ENCODE measurements around the gene NRXN3. TPM values are rescaled to one million over a fixed set of nuclear protein-coding genes. Genes with fewer than 3 reads are reported as not detected.

Gene NRXN3
- total and polyA plus RNA-seq, 2 experiments from 2014 or later, result 1.0 to 1.8 TPM

DNA sequence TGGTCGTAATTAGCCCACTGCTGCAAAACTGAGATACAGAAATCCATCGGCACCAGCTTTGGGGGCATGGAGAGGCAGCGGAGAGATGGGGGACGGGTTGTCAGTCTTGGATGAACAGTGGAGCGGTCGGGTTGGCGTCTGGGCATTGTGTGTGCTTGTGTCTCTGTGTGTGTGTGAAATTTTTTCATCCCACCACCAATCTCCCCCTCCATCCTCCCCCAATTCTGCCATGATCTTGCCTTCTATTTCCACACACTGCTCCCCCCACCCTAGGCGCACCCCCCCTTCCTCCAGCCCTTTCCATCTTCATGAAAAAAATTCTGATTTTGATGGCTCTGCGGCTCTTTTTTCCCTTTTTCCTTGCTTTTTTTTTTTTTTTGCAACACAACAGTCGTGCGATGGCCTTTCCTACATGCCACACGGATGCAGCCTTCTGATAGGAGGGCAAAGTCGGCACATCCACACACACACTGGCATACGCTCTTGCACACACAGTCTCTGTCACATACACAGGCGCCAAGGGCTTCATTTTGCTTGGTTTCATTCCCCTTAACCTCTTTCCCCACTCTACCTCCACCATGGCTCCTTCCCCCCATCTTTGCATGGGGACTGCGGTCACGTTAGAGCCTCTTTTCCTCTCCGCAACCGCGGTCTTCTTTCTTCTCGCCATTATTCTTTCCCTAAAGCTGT, 3.3 kb downstream of the NRXN3 start:
- no peaks in the 10 kb centered on the region for H3K79me2 ChIP-seq (replicated peaks; ENCODE audit: insufficient read depth)
- no peak overlapping the region for H3K4me3 ChIP-seq

More for the DNA sequence above, 3.3 kb downstream of the NRXN3 start:
- TF ChIP-seq EZH2phosphoT487 (IDR thresholded peaks at IDR 0.05; ENCODE audit: unreplicated experiment) (no peak), STAT1 (IDR thresholded peaks at IDR 0.05; ENCODE audit: unreplicated experiment) (no peak), CREB1 (CRISPR knock-in tag; IDR thresholded peaks at IDR 0.05; ENCODE audit: low read depth) (no peak), ZNF331 (CRISPR knock-in tag; IDR thresholded peaks at IDR 0.05; ENCODE audit: low read depth) (no peak), NANOG (IDR thresholded peaks at IDR 0.05; ENCODE audit: borderline replicate concordance) (no peak), ZNF114 (CRISPR knock-in tag; IDR thresholded peaks at IDR 0.05) (no peak), POLR2AphosphoS5 (IDR thresholded peaks at IDR 0.05; ENCODE audit: low read depth) (no peak), EZH2 (IDR thresholded peaks at IDR 0.05; ENCODE audit: low read depth, unreplicated experiment) (no peak), JUNB (IDR thresholded peaks at IDR 0.05; ENCODE audit: unreplicated experiment) (no peak)
- TF ChIP-seq, protein P1, sequence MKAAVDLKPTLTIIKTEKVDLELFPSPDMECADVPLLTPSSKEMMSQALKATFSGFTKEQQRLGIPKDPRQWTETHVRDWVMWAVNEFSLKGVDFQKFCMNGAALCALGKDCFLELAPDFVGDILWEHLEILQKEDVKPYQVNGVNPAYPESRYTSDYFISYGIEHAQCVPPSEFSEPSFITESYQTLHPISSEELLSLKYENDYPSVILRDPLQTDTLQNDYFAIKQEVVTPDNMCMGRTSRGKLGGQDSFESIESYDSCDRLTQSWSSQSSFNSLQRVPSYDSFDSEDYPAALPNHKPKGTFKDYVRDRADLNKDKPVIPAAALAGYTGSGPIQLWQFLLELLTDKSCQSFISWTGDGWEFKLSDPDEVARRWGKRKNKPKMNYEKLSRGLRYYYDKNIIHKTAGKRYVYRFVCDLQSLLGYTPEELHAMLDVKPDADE (IDR thresholded peaks at IDR 0.05), result no peak
- TF ChIP-seq, protein P2, sequence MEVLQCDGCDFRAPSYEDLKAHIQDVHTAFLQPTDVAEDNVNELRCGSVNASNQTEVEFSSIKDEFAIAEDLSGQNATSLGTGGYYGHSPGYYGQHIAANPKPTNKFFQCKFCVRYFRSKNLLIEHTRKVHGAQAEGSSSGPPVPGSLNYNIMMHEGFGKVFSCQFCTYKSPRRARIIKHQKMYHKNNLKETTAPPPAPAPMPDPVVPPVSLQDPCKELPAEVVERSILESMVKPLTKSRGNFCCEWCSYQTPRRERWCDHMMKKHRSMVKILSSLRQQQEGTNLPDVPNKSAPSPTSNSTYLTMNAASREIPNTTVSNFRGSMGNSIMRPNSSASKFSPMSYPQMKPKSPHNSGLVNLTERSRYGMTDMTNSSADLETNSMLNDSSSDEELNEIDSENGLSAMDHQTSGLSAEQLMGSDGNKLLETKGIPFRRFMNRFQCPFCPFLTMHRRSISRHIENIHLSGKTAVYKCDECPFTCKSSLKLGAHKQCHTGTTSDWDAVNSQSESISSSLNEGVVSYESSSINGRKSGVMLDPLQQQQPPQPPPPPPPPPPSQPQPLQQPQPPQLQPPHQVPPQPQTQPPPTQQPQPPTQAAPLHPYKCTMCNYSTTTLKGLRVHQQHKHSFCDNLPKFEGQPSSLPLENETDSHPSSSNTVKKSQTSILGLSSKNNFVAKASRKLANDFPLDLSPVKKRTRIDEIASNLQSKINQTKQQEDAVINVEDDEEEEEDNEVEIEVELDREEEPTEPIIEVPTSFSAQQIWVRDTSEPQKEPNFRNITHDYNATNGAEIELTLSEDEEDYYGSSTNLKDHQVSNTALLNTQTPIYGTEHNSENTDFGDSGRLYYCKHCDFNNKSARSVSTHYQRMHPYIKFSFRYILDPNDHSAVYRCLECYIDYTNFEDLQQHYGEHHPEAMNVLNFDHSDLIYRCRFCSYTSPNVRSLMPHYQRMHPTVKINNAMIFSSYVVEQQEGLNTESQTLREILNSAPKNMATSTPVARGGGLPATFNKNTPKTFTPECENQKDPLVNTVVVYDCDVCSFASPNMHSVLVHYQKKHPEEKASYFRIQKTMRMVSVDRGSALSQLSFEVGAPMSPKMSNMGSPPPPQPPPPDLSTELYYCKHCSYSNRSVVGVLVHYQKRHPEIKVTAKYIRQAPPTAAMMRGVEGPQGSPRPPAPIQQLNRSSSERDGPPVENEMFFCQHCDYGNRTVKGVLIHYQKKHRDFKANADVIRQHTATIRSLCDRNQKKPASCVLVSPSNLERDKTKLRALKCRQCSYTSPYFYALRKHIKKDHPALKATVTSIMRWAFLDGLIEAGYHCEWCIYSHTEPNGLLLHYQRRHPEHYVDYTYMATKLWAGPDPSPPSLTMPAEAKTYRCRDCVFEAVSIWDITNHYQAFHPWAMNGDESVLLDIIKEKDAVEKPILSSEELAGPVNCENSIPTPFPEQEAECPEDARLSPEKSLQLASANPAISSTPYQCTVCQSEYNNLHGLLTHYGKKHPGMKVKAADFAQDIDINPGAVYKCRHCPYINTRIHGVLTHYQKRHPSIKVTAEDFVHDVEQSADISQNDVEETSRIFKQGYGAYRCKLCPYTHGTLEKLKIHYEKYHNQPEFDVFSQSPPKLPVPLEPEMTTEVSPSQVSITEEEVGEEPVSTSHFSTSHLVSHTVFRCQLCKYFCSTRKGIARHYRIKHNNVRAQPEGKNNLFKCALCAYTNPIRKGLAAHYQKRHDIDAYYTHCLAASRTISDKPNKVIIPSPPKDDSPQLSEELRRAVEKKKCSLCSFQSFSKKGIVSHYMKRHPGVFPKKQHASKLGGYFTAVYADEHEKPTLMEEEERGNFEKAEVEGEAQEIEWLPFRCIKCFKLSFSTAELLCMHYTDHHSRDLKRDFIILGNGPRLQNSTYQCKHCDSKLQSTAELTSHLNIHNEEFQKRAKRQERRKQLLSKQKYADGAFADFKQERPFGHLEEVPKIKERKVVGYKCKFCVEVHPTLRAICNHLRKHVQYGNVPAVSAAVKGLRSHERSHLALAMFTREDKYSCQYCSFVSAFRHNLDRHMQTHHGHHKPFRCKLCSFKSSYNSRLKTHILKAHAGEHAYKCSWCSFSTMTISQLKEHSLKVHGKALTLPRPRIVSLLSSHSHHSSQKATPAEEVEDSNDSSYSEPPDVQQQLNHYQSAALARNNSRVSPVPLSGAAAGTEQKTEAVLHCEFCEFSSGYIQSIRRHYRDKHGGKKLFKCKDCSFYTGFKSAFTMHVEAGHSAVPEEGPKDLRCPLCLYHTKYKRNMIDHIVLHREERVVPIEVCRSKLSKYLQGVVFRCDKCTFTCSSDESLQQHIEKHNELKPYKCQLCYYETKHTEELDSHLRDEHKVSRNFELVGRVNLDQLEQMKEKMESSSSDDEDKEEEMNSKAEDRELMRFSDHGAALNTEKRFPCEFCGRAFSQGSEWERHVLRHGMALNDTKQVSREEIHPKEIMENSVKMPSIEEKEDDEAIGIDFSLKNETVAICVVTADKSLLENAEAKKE (CRISPR knock-in tag; IDR thresholded peaks at IDR 0.05), result no peak
- TF ChIP-seq, protein P3, sequence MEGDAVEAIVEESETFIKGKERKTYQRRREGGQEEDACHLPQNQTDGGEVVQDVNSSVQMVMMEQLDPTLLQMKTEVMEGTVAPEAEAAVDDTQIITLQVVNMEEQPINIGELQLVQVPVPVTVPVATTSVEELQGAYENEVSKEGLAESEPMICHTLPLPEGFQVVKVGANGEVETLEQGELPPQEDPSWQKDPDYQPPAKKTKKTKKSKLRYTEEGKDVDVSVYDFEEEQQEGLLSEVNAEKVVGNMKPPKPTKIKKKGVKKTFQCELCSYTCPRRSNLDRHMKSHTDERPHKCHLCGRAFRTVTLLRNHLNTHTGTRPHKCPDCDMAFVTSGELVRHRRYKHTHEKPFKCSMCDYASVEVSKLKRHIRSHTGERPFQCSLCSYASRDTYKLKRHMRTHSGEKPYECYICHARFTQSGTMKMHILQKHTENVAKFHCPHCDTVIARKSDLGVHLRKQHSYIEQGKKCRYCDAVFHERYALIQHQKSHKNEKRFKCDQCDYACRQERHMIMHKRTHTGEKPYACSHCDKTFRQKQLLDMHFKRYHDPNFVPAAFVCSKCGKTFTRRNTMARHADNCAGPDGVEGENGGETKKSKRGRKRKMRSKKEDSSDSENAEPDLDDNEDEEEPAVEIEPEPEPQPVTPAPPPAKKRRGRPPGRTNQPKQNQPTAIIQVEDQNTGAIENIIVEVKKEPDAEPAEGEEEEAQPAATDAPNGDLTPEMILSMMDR (conservative IDR thresholded peaks at IDR 0.05; ENCODE audit: low read depth in 2 of 2), result no peak
- TF ChIP-seq, protein P4, sequence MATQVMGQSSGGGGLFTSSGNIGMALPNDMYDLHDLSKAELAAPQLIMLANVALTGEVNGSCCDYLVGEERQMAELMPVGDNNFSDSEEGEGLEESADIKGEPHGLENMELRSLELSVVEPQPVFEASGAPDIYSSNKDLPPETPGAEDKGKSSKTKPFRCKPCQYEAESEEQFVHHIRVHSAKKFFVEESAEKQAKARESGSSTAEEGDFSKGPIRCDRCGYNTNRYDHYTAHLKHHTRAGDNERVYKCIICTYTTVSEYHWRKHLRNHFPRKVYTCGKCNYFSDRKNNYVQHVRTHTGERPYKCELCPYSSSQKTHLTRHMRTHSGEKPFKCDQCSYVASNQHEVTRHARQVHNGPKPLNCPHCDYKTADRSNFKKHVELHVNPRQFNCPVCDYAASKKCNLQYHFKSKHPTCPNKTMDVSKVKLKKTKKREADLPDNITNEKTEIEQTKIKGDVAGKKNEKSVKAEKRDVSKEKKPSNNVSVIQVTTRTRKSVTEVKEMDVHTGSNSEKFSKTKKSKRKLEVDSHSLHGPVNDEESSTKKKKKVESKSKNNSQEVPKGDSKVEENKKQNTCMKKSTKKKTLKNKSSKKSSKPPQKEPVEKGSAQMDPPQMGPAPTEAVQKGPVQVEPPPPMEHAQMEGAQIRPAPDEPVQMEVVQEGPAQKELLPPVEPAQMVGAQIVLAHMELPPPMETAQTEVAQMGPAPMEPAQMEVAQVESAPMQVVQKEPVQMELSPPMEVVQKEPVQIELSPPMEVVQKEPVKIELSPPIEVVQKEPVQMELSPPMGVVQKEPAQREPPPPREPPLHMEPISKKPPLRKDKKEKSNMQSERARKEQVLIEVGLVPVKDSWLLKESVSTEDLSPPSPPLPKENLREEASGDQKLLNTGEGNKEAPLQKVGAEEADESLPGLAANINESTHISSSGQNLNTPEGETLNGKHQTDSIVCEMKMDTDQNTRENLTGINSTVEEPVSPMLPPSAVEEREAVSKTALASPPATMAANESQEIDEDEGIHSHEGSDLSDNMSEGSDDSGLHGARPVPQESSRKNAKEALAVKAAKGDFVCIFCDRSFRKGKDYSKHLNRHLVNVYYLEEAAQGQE (IDR thresholded peaks at IDR 0.05; ENCODE audit: unreplicated experiment), result no peak
- no peak overlapping the region for H3K4me2 ChIP-seq
- Mint-ChIP-seq H3K4me1 (peaks cover 24% of the 10 kb centered on the region), H3K27ac (no peak overlapping the region), H3K4me3 (no peak overlapping the region), H3K36me3 (ENCODE audit: low read depth) (no peaks in the 10 kb centered on the region), H3K27me3 (ENCODE audit: insufficient read depth, low read depth, poor library complexity) (peaks cover 6% of the 10 kb centered on the region), H3K9me3 (no peaks in the 10 kb centered on the region)
- H3K36me3 ChIP-seq (ENCODE audit: insufficient read depth), result no peaks in the 10 kb centered on the region
- DNase-seq (ENCODE audit: low spot score), result no peak
- ATAC-seq, result no peak
- H3K4me1 ChIP-seq (ENCODE audit: insufficient read depth), result peaks cover 23% of the 10 kb centered on the region
- no peak overlapping the region for H2AFZ ChIP-seq
- H4K20me1 ChIP-seq (replicated peaks; ENCODE audit: insufficient read depth), result no peaks in the 10 kb centered on the region
- H3K9me2 ChIP-seq (ENCODE audit: insufficient read depth), result no peaks in the 10 kb centered on the region
- no peaks in the 10 kb centered on the region for H3K27me3 ChIP-seq (ENCODE audit: insufficient read depth)
- H3F3A ChIP-seq (replicated peaks; ENCODE audit: low read depth), result no peaks in the 10 kb centered on the region
- H3K27ac ChIP-seq (ENCODE audit: low read depth), result no peak overlapping the region

Measured in GM23338 (cell line).